Spleen (tissue), 7 donors: ENCODE results near the gene WDR54.

ENCODE experiments used
- CTCF ChIP-seq, 11 experiments: fragments of 200-600 bp in 7 of 11; fragments of 450-650 bp in 4 of 11; sonication (generic) in 4 of 11; IDR thresholded peaks in 8 of 11; conservative IDR thresholded peaks in 3 of 11; 1 replicate in 7 of 11; 2 replicates in 4 of 11; pipeline versions ENCODE4 v1.4.0 to v1.8.0; 2016 to 2021; ENCODE audit warnings: antibody characterized with exemption in 11 of 11, inconsistent platforms in 4 of 11, mild to moderate bottlenecking in 1 of 11
- POLR2AphosphoS5 ChIP-seq, 3 donors: sonication (generic); formaldehyde crosslinking; IDR thresholded peaks; one replicate each; pipeline ENCODE4 v1.5.1; 2017; ENCODE audit warnings: antibody characterized with exemption in 3 of 3
- donor health status: DM: no; HTN: no; CAD: no; lungs with moderate emphysema.
- donor health status: DM: no; HTN: no; CAD: no.
- donor health status: DM: no; HTN: no; CAD: no.

- no peak for TF ChIP-seq CTCF (IDR thresholded peaks at IDR 0.05 in 8 of 11, conservative IDR thresholded peaks at IDR 0.05 in 3 of 11)
- TF ChIP-seq POLR2AphosphoS5 (IDR thresholded peaks at IDR 0.05) = no peak
Measured at GRCh38 chr2:74378007-74378406, 43.5 kb upstream of the WDR54 start.
